ENCODE data around the gene NDFIP2.

- TF ChIP-seq CTCF (IDR thresholded peaks at IDR 0.05; ENCODE audit: borderline replicate concordance, extremely low read depth, low read length, poor library complexity, severe bottlenecking) (no peak), EZH2 (IDR thresholded peaks at IDR 0.05; ENCODE audit: borderline replicate concordance, low read depth, low read length, severe bottlenecking) (no peak)
Observed at GRCh38 chr13:79593121-79593520, 112.2 kb downstream of the NDFIP2 start.
